CD4-positive, alpha-beta T cell treated with Interleukin-4 for 4 hours (primary cell): ENCODE results near the gene SH3TC2.

Experiments
- DNase-seq: peaks from one replicate; pipeline ENCODE4 v3.0.0-alpha.2; 2020

SH3TC2 gene

DNA sequence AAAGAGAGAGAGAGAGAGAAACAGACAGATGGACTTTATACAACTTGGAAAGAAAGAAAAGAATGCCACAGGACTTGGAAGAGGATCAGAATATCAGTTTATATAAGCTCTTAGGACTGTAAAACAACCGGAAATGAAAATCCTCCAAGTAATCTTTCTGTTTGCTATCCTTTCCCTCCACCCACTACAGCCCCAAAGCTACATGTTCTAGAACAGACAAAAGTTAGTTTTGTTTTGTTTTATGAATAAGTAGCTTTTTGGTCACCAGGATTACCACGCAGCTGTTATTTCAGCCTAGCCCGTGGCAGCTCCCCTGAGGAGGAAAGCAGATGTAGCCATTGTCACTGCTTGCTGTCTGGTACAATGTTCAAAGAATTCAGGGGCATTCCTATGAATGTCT, 66.6 kb downstream of the SH3TC2 start:
- no peak for DNase-seq

DNA sequence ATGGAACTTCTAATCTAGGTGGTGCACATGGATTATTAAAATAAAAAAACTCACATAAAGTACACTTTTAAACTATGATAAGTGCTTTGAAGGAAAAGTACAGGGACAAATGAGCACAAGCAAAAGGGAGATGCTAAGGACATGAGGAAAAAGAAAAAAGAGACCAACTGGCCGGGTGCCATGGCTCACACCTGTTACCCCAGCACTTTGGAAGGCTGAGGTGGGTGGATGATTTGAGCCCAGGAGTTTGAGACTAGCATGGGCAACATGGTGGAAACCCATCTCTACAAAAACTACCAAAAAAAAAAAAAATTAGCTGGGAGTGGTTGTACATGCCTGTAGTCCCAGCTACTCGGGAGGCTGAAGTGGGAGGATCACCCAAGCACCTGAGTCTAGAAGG, 67.1 kb downstream of the SH3TC2 start:
- DNase-seq: no peak

DNA sequence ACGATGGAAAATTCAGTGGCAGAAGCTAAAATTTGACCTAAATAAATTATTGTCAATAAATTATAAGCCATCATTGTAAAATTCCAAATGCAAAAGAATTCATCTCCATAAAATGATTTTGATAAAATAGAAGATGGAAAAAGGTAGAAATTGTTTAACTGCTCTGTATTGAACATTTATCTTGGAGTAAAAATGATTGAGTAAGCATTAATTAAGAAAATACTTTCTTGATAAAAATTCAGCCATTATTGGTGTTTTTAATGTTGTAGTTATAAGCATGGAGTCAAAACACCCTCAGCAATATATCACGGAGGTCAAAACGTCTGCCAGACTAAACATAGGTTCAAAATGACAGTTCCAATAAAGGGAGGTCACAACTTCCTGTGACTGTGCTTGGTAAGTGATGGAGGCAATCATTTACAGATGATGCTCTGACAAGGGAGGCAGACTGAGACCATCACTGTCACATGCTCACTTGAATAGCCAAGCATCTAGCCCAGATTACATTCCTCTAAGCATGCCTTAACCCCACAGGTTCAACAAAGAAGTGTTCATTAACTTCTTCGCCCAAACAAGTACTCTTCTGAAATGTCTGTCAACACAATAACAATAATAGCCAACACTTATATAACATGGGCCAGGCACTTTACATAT, 69.5 kb downstream of the SH3TC2 start:
- no peak for DNase-seq

DNA sequence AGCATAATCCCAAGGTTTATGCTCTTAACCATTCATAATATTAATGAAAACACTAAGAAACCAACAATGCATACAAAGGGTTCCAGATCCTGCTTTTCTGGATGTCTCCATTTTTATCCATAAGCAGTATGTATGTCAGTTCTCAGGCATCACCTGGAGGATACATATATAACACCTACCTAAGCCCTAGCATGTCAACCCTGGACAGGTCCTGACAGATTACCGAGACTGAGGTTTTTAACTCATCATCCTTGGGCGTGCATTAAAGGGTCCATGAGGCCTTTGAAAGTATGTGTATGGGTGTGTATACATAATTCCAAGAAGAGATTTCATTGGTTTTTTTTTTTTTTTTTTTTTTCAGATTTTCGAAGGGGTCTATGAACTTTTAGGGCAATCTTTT, 70.6 kb downstream of the SH3TC2 start:
- DNase-seq: no peak

DNA sequence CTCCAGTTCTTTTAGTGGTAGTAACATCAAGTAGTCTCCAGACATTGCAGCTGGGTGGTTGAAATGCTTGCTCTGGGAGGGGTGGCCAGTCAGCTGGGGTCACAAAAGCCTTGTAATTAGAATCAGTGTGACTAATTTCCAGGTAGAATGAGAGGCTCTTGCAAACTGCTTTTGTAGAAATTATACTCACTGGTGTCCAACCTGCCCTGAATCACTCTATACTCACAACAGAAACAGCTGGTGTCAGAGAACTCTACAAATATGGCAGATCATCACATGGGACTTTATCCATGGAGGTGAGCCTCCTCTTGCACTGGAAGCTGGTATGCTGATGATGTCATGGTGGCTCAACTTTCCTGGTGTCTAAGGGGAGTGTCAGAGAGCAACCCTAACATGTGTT, 71.3 kb downstream of the SH3TC2 start:
- no peak for DNase-seq

DNA sequence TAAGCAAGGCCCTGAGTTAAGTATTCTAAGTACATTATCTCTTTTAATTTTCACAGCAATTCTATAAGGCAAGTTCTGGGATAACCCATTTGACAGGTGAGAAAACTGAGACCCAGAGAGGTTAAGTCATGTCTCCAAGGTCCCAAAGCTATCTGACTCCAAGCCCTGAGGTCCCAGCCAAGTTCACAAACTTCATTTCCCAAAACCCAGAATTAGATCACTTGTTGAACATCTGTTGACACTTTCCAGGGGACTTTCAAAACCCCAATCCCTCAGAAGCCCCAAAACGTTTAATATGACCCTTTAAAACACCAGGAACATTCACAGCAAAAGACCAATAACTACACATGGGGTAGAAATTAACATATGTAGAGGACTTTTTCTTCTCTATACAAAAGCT, 72.0 kb downstream of the SH3TC2 start:
- DNase-seq: no peak

DNA sequence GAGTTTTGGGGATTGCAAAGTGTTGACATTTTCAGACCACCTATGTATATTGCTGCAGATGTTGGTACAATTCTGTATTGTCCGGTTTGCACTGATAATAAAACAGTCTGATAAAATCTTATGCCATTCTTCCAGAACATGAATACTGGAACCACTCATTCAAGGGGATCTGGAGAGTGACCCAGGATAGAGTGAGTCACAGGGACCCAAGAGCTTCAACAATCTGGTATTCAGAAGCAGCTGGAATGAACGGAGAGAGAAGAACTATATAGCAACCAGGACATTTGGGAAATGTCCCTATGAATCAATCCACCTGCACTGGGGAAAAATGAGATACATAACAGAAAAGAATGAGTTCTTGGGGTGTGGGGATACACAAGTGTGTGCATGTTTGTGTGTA, 73.3 kb downstream of the SH3TC2 start:
- no peak for DNase-seq

DNA sequence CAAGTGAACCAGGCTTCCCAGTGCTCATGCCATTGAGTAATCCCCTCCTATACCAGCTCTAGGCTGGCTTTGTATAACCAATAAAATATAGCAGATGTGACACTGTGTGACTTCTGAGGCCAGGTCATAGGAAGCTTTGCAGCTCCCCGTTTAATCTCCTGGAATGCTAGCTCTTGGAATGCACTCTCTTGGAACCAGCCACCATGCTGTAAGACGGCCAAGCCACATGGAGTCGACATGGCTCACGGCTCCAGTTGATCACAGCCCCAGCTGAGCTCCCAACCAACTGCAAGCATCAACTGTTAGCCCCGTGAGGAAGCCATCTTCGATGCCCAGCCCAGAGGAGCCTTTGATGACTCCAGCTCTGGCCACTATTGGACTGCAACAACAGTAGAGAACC, 74.5 kb downstream of the SH3TC2 start:
- no peak for DNase-seq

DNA sequence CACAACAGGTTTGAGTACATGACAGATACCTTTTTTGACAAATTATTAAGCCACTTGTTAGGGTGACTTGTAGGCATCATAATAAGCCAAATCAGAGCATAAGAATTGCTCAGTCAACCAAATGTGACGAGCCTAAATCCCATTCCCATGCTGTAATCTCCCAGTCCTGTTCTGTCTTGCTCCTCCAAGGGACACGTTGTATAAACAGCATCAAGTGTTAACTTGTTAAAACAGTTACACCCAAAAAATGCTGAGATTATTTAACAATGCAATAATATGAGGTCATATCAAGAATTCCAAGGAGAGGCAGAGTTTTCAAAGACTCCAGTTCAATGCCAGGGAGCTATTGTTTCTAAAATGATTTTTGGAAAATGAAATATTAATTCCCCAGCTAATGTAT, 76.2 kb downstream of the SH3TC2 start:
- DNase-seq: no peak

DNA sequence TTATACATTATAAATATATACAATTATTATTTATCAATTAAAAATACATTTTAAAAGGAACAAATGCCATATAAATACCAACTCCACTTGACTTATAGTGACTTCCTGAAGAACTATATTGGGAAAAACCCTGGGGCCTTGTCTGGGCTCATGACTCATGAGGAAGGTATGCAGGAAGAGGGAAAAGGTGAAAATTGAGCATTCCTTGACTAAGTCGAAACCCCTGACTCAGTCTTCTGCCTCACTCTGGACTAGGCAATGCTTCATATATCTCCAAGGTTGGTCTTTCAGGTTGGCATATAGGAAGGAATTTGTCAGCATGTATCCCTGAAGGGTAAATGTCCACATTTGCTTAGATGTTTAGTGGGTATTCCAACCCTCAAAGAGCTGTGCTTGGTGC, 78.5 kb downstream of the SH3TC2 start:
- DNase-seq: no peak

DNA sequence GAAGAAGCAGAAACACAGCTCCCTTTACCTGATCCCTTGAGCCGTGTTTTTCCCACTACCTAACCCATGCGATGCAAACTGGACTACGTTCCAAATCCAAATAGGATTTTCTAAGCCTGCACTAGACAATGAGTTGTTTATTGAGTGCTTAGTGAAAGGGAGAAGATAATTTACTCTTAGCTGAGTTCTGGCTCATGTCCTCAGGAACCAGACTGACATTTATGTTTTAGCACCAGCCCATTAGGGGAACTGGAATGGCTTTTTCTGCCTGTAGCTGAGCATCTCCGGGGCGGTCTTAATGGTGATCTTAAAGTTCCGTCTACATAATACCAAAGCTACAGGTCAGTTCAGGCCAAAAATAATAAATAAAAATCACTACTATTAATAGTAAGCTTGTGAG, 81.5 kb downstream of the SH3TC2 start:
- no peak for DNase-seq

DNA sequence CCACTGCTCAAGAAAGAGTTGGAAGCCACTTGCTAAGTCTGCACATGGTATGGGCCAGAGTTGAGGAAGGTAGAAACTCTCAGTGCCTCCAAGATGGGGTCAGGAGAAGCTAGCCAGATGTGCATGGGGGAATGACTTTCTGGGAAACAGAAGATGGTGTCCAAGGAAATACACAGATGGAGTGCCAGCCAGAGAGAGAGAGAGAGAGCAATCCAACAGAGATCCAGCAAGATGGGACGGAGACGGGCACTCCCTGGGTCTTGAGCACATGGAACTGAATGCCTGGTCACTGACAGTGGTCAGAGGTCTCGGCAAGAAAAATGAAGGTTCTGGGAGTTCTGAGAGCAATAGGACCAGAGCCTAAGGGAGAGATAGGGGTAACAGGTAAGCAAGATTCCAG, 82.1 kb downstream of the SH3TC2 start:
- no peak for DNase-seq

DNA sequence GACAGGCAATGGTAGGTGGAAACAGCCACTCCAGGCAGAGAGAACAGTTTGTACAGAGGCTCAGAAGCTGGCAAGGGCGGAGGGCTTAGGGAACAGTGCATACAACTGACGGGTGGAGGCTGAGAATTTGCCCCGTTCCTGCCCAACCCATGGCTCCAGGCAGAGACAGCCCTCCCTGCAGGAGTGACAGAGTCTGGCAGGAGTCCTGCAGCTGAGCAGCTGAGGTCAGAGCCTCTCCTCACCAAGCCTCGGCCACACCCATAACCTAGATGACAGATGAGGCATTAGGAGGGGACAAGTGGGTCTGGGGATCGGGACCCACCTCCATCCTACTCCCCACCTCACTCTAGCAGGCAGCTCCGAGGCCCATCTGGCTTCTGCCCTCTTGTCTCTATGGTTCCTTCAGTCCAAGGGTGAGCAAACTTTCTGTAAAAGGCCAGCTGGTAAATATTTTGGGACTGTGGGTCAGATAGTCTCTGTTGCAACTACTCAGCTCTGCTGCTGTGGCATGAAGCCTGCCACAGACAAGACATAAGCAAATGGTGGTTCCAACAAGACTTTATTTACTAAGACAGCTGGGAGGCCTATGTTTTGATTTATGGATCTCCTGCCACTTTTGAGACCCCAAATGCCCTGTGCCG, 83.7 kb downstream of the SH3TC2 start:
- no peak for DNase-seq

DNA sequence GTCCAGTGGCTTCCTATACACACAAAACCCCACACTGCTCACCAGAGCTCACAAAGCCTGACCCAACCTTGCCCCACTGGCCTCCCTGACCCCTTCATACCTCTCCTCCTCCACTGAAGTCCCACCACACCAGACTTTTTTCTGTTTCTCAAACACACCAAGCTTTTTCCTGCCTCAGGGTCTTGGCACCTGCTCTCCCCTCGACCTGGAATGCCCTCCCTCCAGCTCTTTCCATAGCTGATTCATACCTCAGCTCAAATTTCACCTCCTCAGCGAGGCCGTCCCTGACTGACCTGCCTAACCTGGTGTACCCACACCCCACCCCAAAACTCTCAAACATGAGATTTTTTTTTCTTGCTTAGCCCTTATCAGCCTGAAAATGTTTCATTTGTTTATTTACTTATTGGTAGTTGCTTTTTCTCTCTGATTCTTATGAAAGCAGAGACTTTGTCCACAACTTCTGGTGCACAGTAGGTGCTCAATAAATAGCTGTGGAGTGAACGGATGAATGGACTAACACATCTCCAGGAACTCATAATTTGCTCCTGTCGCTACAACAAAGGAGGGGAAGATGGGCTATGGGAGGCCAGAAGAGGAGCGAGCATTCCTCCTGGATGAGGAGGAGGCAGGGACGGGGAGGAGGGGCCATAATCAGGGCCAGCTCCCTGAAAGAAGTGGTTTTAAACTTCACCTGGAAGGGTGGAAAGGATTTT, 84.3 kb downstream of the SH3TC2 start:
- no peak for DNase-seq

DNA sequence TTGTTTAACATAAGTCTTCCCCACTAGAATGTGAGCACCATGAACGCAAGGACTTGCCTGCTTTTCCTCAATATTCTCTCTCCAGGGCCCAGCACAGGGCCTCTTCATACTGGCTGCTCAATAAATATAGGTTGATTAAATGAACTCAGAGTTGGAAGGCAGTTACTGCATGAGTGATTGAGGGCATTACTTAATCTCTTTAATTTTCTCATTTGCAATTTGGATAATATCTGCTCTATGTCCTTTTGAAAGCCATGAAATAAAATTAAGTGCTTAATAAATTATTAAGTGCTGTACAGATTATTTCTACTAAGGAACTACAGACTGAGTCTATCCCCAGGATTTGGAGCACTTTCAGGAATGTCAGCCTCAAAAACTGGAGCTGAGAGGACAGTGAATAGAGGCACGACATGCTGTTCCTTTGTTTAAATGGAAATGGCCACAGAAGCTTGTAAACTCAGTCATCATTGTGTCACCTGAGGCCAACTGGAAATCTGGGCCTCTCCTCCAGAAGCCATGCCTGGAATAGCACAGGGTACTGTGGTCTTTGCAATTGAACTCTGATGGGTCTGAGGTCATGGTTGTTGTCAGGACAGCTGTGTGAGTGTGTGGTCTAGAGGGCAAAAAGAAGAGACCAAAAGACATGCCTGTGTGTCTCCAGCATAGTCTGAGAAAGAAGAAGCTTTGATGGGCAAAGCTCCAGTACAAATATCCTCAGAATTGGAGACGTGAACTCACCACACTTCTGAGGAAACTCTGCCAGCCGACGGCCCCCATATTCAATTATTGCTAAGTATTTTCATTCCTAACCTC, 86.1 kb downstream of the SH3TC2 start:
- no peak for DNase-seq

DNA sequence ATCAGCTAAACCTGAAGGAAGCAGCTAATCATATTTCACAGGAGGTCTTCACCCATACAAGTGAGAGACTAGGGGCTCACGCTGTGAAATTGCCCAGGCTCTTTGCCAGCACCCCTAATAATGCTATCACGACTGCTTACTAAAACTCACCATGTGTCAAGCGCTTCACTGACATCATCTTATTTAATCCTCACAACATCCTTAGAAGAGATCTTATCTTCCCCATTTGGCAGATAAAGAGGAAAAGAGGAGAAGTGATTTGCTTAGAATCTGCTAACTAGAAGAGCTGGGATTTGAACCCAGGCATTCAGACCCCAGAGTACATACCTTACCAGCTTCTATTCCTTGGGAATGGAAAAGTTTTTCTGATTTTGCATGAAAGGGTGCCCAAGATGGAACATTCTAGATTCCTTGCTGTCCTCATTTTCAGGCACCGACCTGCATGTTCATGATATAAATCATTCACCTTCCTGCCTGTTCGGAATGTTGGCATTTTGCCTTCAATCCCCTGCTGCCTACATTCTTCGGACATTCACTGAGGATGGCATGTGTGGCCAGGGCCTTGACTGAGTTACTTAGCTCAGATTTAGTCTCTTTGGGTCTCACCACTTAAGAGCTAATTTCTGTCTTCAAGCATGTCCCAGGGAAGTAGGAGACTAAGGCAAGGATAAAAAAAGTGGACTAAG, 88.1 kb downstream of the SH3TC2 start:
- DNase-seq: no peak

DNA sequence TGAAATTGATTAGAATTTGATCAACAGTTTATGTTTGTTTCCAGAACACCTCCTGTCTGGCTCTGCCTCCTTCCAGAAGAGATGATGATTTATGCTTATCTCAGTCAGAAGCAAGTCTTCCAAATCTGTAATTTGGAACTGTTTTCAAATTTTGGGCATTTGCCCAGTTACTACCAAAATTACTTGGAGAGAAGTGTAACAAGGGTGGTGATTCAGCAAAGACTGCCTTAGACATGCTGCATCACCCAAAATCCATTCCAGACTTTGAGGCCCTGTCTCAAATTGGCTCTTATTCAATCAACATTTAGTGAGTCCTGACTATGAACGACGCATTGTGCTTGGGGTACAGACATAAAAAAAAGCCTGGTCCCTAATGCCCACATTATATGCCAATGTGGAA, 89.4 kb downstream of the SH3TC2 start:
- no peak for DNase-seq

DNA sequence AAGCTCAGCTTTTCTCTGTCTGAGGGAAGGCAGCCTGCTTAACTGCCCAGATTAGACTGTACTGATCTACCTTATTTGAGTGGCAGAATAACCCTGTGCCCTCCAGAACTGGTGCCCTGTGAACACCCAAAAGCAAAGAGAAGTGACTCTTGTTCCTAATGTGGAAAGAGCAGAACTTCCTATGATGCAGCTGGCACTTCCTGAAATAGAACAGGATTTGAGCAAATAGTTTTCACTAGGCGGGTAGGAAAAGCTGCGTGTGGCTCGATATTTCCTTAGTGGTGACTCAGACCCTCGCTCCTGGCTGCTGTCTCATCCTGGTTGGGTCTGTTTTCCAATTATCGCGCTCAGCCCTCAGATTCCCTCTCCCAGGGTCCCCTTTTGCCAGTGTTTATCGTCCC, 89.9 kb downstream of the SH3TC2 start:
- no peak for DNase-seq

DNA sequence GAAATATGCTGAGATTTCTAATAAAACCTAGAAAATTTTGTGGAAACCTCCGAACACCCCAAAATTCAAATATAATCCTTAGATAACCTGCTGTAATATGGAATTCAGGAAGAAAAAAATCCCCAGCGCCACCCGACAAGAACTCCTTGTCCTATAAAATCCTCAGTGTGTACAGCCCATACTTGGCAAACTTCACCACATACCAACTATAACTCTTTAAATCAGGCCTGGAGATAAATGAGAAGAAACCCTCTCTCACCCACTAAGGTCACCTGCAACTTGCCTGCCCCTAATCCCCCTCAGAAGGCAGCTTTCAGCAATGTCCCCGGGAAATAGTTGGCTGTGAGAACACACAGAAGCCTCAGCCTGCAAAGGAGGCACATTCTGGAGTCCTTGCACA, 90.5 kb downstream of the SH3TC2 start:
- DNase-seq: no peak

DNA sequence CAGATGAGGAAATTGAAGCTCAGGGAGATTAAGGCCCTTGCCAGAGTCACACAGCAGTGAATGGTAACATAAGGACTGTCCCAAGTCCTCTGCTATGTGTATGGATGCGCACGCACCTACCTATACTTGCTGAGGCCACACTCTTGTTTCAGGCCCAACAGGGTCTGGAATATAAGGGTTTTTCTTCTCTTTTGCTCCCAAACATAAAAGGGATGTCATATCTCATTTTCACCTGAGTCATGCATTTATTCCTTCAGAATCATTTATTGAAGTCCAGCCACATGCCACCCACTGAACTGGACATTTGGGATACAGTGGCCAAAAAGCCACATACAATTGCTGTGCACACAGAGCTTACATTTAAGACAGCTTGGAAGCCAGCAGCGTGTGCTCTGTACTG, 92.0 kb downstream of the SH3TC2 start:
- no peak for DNase-seq

DNA sequence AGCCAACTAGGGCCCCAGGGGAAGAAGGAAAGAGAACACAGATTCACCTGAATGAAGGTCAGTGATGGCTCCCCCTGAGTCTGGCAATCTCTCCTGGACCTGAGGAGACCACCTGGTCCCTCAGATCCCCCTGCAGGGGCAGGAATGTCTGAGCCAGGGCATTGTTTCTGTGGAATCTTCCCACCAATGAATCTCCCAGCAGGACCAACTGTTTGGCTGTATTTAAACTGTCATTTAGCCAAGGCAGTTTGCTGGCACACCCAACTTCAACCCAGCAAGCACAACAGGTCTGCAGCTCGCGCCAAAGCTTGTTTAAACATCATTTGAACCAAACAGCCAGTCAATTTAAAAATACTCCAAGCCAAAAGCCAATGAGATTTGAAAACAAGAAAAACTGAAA, 92.6 kb downstream of the SH3TC2 start:
- no peak for DNase-seq

DNA sequence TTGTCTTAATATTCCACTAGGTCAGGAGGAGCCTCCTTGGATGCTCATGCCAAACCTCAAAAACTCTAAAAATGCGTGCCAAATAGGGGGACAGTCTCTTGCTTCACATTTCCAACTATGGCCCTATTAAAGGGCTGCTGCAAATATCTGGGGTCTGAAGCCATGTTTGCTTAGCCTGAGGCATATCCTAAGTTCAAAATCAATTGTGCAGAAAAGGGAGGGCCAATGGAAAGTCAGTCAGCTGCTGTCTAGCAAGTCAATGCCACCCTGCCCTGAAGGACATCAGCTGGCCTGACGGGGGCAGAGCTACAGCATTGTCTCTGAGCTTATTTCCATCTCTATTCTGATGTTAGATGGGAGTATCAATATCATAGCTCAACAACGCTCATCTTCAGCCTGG, 93.6 kb downstream of the SH3TC2 start:
- DNase-seq: no peak

DNA sequence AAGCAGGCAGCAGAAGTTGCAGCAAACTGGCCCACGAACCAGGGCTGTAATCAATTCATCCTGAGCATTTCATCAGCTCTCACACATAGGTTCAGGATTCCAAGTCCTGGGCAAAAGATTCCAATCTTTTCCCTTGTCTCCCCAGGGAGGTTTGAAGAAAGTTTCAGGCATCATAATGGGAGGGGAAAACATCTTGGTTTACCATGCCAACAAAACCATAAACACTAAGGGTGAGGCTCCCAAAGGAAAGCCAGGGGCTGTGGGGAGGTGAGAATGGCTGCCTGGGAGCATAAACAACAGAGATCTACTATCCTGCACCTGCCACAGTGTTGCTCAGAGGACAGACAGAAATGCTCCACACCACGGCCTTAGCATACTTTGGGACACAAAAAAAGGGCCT, 94.6 kb downstream of the SH3TC2 start:
- DNase-seq: no peak
